ENCODE measurements around the gene DAO. TPM values are rescaled to one million over a fixed set of nuclear protein-coding genes. Genes with fewer than 3 reads are reported as not detected.
"Not testable (repeated sequence)": the region's sequence is repeated elsewhere in the genome, so short reads cannot be mapped to it uniquely, and the experiment has no call there.

Gene DAO
- total RNA-seq, 1 donor from 2014 or later = not detected

GRCh38 chr12:108865169-108865568 is 14.7 kb upstream of the DAO start:
- Mint-ChIP-seq H3K4me3 (no peak overlapping the region), H3K9me3 (no peaks in the 10 kb centered on the region), H3K27ac (no peak overlapping the region), H3K27me3 (ENCODE audit: insufficient read depth) (peaks cover 6% of the 10 kb centered on the region), H3K4me1 (ENCODE audit: low read depth) (peaks cover 6% of the 10 kb centered on the region), H3K36me3 (ENCODE audit: low read depth) (no peaks in the 10 kb centered on the region)
- no peak for DNase-seq (ENCODE audit: low spot score)
- intact Hi-C loops (cut with micrococcal nuclease) = no loop called here

- H3K4me3 Mint-ChIP-seq; DNase-seq (ENCODE audit: low spot score); H3K36me3 Mint-ChIP-seq (ENCODE audit: low read depth); H3K27ac Mint-ChIP-seq; H3K9me3 Mint-ChIP-seq; H3K4me1 Mint-ChIP-seq (ENCODE audit: low read depth); intact Hi-C loops (cut with micrococcal nuclease); H3K27me3 Mint-ChIP-seq (ENCODE audit: insufficient read depth): not testable (repeated sequence)
Measured at GRCh38 chr12:108866083-108866482, 13.8 kb upstream of the DAO start.

GRCh38 chr12:108868781-108869180 is 11.1 kb upstream of the DAO start:
- Mint-ChIP-seq H3K36me3 (ENCODE audit: low read depth) (no peaks in the 10 kb centered on the region), H3K4me1 (ENCODE audit: low read depth) (no peaks in the 10 kb centered on the region), H3K27ac (no peak overlapping the region), H3K9me3 (no peaks in the 10 kb centered on the region), H3K4me3 (no peak overlapping the region), H3K27me3 (ENCODE audit: insufficient read depth) (no peaks in the 10 kb centered on the region)
- intact Hi-C loops (cut with micrococcal nuclease) = no loop called here
- no peak for DNase-seq (ENCODE audit: low spot score)

- no peak for DNase-seq (ENCODE audit: low spot score)
- intact Hi-C loops (cut with micrococcal nuclease) = no loop called here
- Mint-ChIP-seq H3K4me3 (no peak overlapping the region), H3K27ac (no peak overlapping the region), H3K27me3 (ENCODE audit: insufficient read depth) (peaks cover 12% of the 10 kb centered on the region), H3K4me1 (ENCODE audit: low read depth) (no peaks in the 10 kb centered on the region), H3K9me3 (peaks cover 5% of the 10 kb centered on the region), H3K36me3 (ENCODE audit: low read depth) (no peaks in the 10 kb centered on the region)
Measured at GRCh38 chr12:108875280-108875679, 4.6 kb upstream of the DAO start.

- no peaks in the 10 kb centered on the region for H3K36me3 Mint-ChIP-seq (ENCODE audit: low read depth)
- H3K4me1 Mint-ChIP-seq (ENCODE audit: low read depth) = no peaks in the 10 kb centered on the region
- intact Hi-C loops (cut with micrococcal nuclease) = no loop called here
- H3K9me3 Mint-ChIP-seq = peaks cover 5% of the 10 kb centered on the region
- no peak overlapping the region for H3K27ac Mint-ChIP-seq
- H3K27me3 Mint-ChIP-seq (ENCODE audit: insufficient read depth) = peaks cover 14% of the 10 kb centered on the region
- H3K4me3 Mint-ChIP-seq = no peak overlapping the region
- no peak for DNase-seq (ENCODE audit: low spot score)
Measured at GRCh38 chr12:108875682-108876361, 4.1 kb upstream of the DAO start.

GRCh38 chr12:108876550-108876949 is 3.3 kb upstream of the DAO start:
- no peak overlapping the region for H3K27ac Mint-ChIP-seq
- H3K27me3 Mint-ChIP-seq (ENCODE audit: insufficient read depth) = peaks cover 14% of the 10 kb centered on the region
- no peaks in the 10 kb centered on the region for H3K4me1 Mint-ChIP-seq (ENCODE audit: low read depth)
- intact Hi-C loops (cut with micrococcal nuclease) = no loop called here
- peaks cover 5% of the 10 kb centered on the region for H3K9me3 Mint-ChIP-seq
- H3K36me3 Mint-ChIP-seq (ENCODE audit: low read depth) = no peaks in the 10 kb centered on the region
- H3K4me3 Mint-ChIP-seq = no peak overlapping the region
- DNase-seq (ENCODE audit: low spot score) = no peak

- Mint-ChIP-seq H3K4me3 (no peak overlapping the region), H3K27ac (no peak overlapping the region), H3K27me3 (ENCODE audit: insufficient read depth) (peaks cover 15% of the 10 kb centered on the region), H3K9me3 (no peaks in the 10 kb centered on the region), H3K36me3 (ENCODE audit: low read depth) (no peaks in the 10 kb centered on the region), H3K4me1 (ENCODE audit: low read depth) (no peaks in the 10 kb centered on the region)
- intact Hi-C loops (cut with micrococcal nuclease) = no loop called here
- no peak for DNase-seq (ENCODE audit: low spot score)
Measured at GRCh38 chr12:108881953-108882352, 2.1 kb downstream of the DAO start.

GRCh38 chr12:108884116-108885012 is 4.5 kb downstream of the DAO start:
- intact Hi-C loops (cut with micrococcal nuclease) = loop anchor here (1.0 kb wide), 2 partner anchors 67 to 209 kb away; partner anchors contain the start of gene ALKBH2
- no peak overlapping the region for H3K27ac Mint-ChIP-seq
- no peaks in the 10 kb centered on the region for H3K4me1 Mint-ChIP-seq (ENCODE audit: low read depth)
- H3K36me3 Mint-ChIP-seq (ENCODE audit: low read depth) = no peaks in the 10 kb centered on the region
- no peak overlapping the region for H3K4me3 Mint-ChIP-seq
- H3K9me3 Mint-ChIP-seq = no peaks in the 10 kb centered on the region
- DNase-seq (ENCODE audit: low spot score) = peak; percentile 25
- peaks cover 7% of the 10 kb centered on the region for H3K27me3 Mint-ChIP-seq (ENCODE audit: insufficient read depth)

- Mint-ChIP-seq H3K36me3 (ENCODE audit: low read depth) (no peaks in the 10 kb centered on the region), H3K4me1 (ENCODE audit: low read depth) (no peaks in the 10 kb centered on the region), H3K4me3 (no peak overlapping the region), H3K27me3 (ENCODE audit: insufficient read depth) (peaks cover 6% of the 10 kb centered on the region), H3K27ac (no peak overlapping the region), H3K9me3 (peaks cover 3% of the 10 kb centered on the region)
- DNase-seq (ENCODE audit: low spot score) = no peak
- intact Hi-C loops (cut with micrococcal nuclease) = no loop called here
Measured at GRCh38 chr12:108886873-108887629, 7.2 kb downstream of the DAO start.

- no peak overlapping the region for H3K4me3 Mint-ChIP-seq
- H3K36me3 Mint-ChIP-seq (ENCODE audit: low read depth) = no peaks in the 10 kb centered on the region
- intact Hi-C loops (cut with micrococcal nuclease) = no loop called here
- no peaks in the 10 kb centered on the region for H3K4me1 Mint-ChIP-seq (ENCODE audit: low read depth)
- no peak overlapping the region for H3K27ac Mint-ChIP-seq
- no peak for DNase-seq (ENCODE audit: low spot score)
- H3K9me3 Mint-ChIP-seq = peaks cover 3% of the 10 kb centered on the region
- peaks cover 6% of the 10 kb centered on the region for H3K27me3 Mint-ChIP-seq (ENCODE audit: insufficient read depth)
Measured at GRCh38 chr12:108888031-108888430, 8.1 kb downstream of the DAO start.

GRCh38 chr12:108890208-108890607 is 10.3 kb downstream of the DAO start:
- Mint-ChIP-seq H3K27ac (no peak overlapping the region), H3K9me3 (peaks cover 5% of the 10 kb centered on the region), H3K4me1 (ENCODE audit: low read depth) (no peaks in the 10 kb centered on the region), H3K36me3 (ENCODE audit: low read depth) (no peaks in the 10 kb centered on the region), H3K4me3 (no peak overlapping the region), H3K27me3 (ENCODE audit: insufficient read depth) (peaks cover 2% of the 10 kb centered on the region)
- intact Hi-C loops (cut with micrococcal nuclease) = no loop called here
- DNase-seq (ENCODE audit: low spot score) = no peak

- intact Hi-C loops (cut with micrococcal nuclease) = no loop called here
- H3K27me3 Mint-ChIP-seq (ENCODE audit: insufficient read depth) = peaks cover 4% of the 10 kb centered on the region
- no peaks in the 10 kb centered on the region for H3K36me3 Mint-ChIP-seq (ENCODE audit: low read depth)
- DNase-seq (ENCODE audit: low spot score) = no peak
- no peak overlapping the region for H3K27ac Mint-ChIP-seq
- no peaks in the 10 kb centered on the region for H3K4me1 Mint-ChIP-seq (ENCODE audit: low read depth)
- H3K4me3 Mint-ChIP-seq = no peak overlapping the region
- H3K9me3 Mint-ChIP-seq = peaks cover 9% of the 10 kb centered on the region
Measured at GRCh38 chr12:108895220-108895802, 15.4 kb downstream of the DAO start.

All from activated T-helper 1 cell treated with anti-CD3 and anti-CD28 coated beads, Interleukin-12 subunit alpha, Interleukin-12 subunit beta, Interleukin-2, Interleukin-4 antibody, amounts not matched to agents 30 ng/mL and 10 ng/mL and 1 ng/mL, durations not matched to agents 14 hours and 24 hours and 36 hours (primary cell).